HG03280 (cell line): ENCODE results near the gene EVC.
A peak's percentile ranks its signal among the peaks of the same experiment; 100 is the strongest.

Experiments used
- ATAC-seq: cut with Tn5 transposase; IDR thresholded peaks from one replicate; pipeline ENCODE4 v1.9.1; 2021; ENCODE audit warnings: mild to moderate bottlenecking, moderate library complexity; ENCODE audit not compliant: unreplicated experiment

The EVC gene

GRCh38 chr4:5710961-5711478, at the start of gene EVC:
Gene EVC, plus strand, starts transcription at chr4:5711201. Its CDS starts 180 bp downstream, at chr4:5711381.
- ATAC-seq, result peak; percentile 40

- ATAC-seq, result no peak
Measured at GRCh38 chr4:5661237-5661636, 49.8 kb upstream of the EVC start.

- no peak for ATAC-seq
Measured at GRCh38 chr4:5662555-5662954, 48.4 kb upstream of the EVC start.

- no peak for ATAC-seq
Measured at GRCh38 chr4:5664778-5665177, 46.2 kb upstream of the EVC start.

GRCh38 chr4:5666741-5667140, 44.3 kb upstream of the EVC start:
- ATAC-seq, result no peak

- ATAC-seq, result no peak
Measured at GRCh38 chr4:5676763-5677162, 34.2 kb upstream of the EVC start.

- no peak for ATAC-seq
Measured at GRCh38 chr4:5678977-5679376, 32.0 kb upstream of the EVC start.

GRCh38 chr4:5683566-5683965, 27.4 kb upstream of the EVC start:
- ATAC-seq, result no peak

GRCh38 chr4:5685296-5685695, 25.7 kb upstream of the EVC start:
- no peak for ATAC-seq

GRCh38 chr4:5686338-5686737, 24.7 kb upstream of the EVC start:
- no peak for ATAC-seq

GRCh38 chr4:5689065-5689464, 21.9 kb upstream of the EVC start:
- no peak for ATAC-seq

- ATAC-seq, result no peak
Measured at GRCh38 chr4:5691491-5692132, 19.4 kb upstream of the EVC start.

- no peak for ATAC-seq
Measured at GRCh38 chr4:5693871-5694270, 17.1 kb upstream of the EVC start.

- ATAC-seq, result no peak
Measured at GRCh38 chr4:5696341-5696740, 14.7 kb upstream of the EVC start.

GRCh38 chr4:5700459-5700858, 10.5 kb upstream of the EVC start:
- ATAC-seq, result no peak

- no peak for ATAC-seq
Measured at GRCh38 chr4:5701971-5702370, 9.0 kb upstream of the EVC start.

GRCh38 chr4:5703831-5704230, 7.2 kb upstream of the EVC start:
- no peak for ATAC-seq

- no peak for ATAC-seq
Measured at GRCh38 chr4:5704276-5704675, 6.7 kb upstream of the EVC start.

GRCh38 chr4:5705647-5706320, 5.2 kb upstream of the EVC start:
- no peak for ATAC-seq

GRCh38 chr4:5706486-5707290, 4.3 kb upstream of the EVC start:
- ATAC-seq, result no peak

- ATAC-seq, result no peak
Measured at GRCh38 chr4:5707366-5707765, 3.6 kb upstream of the EVC start.
